ENCODE data around the gene CLEC4E.

- TF ChIP-seq CTCF (conservative IDR thresholded peaks at IDR 0.05) = no peak
- TF ChIP-seq ZFX (IDR thresholded peaks at IDR 0.05) = no peak
Measured at GRCh38 chr12:8527250-8528130, 13.2 kb downstream of the CLEC4E start.
